AG08396 (cell line): ENCODE data around the gene PCIF1.
"Not testable (repeated sequence)": the region's sequence is repeated elsewhere in the genome, so short reads cannot be mapped to it uniquely, and the experiment has no call there.

ENCODE experiments used
- DNase-seq: peaks from one replicate; pipeline ENCODE4 v3.0.0; 2012; ENCODE audit warnings: low spot score, mixed read lengths

Gene PCIF1

GRCh38 chr20:45947110-45947866 lies 12.8 kb downstream of the PCIF1 start:
- DNase-seq: no peak

- DNase-seq: no peak
These were observed 13.8 kb downstream of the PCIF1 start for GRCh38 chr20:45948261-45948733.

GRCh38 chr20:45948742-45949541 lies 14.5 kb downstream of the PCIF1 start:
- no peak for DNase-seq

GRCh38 chr20:45949542-45950329 lies 15.3 kb downstream of the PCIF1 start:
- no peak for DNase-seq

DNA sequence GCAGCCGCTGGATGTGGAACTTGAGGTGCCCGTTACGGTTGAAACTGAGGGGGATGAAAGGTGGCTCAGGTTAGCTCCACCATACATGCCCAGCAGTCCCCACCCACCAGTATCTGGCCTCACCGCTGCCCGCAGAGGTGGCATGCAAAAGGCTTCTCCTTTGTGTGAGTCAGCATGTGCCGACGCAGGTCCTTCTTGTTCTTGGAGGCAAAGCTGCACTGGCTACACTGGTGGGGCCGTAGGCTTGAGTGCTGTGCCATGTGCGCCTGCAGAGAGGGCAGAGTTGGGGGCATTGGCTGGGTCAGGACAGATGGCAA lies 15.8 kb downstream of the PCIF1 start:
- no peak for DNase-seq

- DNase-seq: no peak
These were observed 17.7 kb downstream of the PCIF1 start for GRCh38 chr20:45951925-45952834.

DNA sequence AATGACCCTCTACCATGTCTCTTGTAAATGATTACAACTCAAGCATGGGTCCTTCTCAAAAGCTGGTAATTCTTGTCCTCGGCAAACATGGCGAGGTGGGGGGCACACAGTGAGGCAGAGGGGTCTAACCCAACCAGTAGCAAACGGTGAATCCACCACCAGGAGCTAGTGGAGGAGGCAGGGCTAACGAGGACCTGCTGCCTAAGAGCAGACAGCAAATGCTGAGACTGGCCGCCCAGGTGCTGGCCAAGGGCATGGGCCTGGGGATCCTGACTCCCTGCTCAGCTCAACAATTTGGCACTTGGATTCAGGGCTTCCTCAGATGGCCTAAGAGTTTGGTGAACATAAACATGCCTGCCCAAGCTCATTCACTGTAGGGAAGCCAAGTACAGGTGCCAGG lies 18.4 kb downstream of the PCIF1 start:
- no peak for DNase-seq

DNA sequence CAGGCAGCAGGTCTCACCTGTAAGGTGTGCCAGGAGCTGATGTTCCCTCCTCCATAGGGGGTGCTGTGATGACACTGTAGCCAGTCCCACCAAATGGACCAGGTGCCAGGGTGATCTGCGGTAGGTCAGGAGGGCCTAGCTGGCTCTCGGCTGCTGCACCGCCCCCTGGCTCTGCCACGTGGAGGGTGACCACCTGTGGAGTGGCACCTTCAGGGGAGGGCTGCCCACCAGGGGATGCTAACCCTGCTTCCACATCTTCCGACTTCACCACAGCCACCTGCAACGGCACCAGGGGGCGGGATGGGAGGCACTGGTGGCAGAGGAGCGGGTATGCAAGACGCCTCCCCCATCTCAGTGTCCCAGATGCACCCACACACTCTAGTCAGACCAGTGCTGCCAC lies 19.2 kb downstream of the PCIF1 start:
- no peak for DNase-seq

DNA sequence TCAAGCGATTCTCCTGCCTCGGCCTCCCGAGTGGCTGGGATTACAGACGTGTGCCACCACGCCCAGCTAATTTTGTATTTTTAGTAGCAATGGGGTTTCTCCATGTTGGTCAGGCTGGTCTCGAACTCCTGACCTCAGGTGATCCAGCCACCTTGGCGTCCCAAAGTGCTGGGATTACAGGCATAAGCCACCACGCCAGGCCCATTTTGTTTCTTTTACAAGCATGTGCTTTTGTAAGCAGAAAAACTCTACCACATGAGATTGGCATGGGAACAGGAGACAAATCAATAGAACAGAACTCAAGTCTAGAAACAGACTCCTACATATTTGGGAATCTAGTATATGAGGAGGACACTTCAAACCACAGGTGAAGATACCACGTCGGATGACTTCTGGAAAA lies 21.8 kb downstream of the PCIF1 start:
- DNase-seq: not testable (repeated sequence)

DNA sequence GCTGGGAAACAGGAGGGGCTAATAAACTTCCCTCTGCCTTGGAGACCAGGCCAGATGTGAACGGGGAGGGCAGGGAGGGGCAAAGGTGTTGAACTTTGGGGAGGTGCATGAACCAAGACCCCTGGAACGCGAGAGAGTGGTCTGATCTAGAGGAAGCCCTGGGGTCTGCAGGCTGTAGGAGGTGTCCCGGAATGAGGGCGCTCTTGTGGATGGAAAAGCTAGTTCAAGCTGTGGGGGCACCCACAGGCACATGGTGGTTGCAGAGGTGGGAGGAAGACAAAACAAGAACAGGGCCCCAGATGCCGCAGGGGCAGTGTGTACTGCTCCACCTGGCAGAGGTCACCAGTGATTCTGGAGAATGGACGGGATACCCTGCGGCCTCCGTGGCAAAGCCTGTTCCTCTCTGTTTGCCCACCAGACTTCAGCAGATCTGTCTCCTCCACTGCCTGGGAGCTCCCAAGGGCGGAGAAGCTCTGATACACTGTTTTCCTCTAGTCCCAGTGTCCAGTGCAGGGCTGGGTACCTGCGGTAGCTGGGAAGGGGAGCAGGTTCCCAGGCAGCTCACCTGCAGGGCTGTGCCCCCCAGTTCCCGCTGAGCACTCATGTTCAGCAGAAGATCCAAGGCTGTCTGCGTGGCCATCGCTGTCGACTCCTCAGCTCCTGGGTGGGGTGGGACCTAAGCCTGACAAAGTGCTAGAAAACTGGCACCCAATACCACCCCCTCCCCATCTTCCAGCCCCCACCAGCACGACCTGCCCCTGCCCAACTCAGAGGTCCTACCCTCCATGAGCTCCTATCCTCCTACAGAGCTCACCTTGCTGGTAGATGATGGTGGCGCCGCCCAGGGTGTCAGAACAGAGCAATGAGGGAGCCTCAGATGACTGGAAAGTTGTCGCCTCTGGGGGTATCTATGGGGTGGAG lies 22.8 kb downstream of the PCIF1 start:
- no peak for DNase-seq

DNA sequence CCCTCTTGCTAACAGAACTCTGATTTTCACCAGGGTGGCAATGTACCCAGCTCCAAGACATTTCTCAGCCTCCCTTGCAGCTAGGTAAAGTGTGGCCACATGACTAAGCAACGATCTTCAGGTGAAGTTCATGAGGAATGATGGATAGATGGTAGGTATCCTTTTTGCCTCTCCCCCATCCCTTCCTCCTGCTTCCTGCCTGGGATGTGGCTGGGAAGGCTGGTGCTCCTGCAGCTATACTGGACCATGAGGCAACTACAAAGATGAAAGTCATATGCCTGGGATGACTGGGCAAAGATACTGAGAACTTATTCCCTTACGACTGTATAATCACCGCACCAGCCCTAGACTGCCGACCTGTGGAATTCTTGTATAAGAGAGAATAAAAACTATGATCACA lies 24.1 kb downstream of the PCIF1 start:
- no peak for DNase-seq

GRCh38 chr20:45959126-45959525 lies 24.6 kb downstream of the PCIF1 start:
- no peak for DNase-seq

DNA sequence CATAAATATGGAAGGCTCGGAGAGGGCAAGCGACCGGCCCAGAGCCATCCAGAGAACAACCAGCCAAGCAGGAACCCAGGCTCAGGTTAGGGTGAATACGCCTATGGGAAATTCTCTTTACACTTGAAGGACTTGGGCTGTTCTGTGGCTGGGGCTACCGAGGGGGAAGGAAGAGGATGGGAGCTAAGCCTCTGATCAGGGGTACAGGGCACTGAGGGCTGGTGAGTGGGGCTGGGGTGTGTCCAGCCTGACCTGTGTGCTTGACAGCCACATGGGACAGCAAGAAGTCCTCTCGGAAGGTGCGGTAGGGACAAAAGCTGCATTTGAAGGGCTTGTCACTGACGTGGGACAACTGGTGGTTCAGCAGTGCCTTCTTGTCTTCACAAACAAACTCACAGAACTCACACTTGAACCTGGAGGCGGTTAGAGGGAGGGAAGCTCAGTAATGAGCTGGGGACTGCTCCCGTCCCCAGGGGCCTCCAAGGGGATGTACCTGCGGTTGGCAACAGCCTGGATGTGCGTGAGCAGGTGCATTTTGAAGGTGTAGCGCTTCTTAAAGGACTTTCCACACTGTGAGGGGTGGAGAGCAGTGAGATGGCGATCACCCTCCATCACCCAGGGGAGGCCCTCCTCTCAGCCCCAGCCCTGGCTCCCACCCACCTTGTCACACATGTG lies 25.6 kb downstream of the PCIF1 start:
- DNase-seq: no peak

GRCh38 chr20:45962031-45962755 lies 27.7 kb downstream of the PCIF1 start:
- DNase-seq: no peak

- DNase-seq: no peak
These were observed 28.8 kb downstream of the PCIF1 start for GRCh38 chr20:45963059-45964005.

GRCh38 chr20:45964006-45964400 lies 29.5 kb downstream of the PCIF1 start:
- no peak for DNase-seq

GRCh38 chr20:45965169-45966002 lies 30.9 kb downstream of the PCIF1 start:
- DNase-seq: no peak
